ENCODE measurements around the gene CAMKV.
A peak's percentile ranks its signal among the peaks of the same experiment; 100 is the strongest.

The CAMKV gene

DNA sequence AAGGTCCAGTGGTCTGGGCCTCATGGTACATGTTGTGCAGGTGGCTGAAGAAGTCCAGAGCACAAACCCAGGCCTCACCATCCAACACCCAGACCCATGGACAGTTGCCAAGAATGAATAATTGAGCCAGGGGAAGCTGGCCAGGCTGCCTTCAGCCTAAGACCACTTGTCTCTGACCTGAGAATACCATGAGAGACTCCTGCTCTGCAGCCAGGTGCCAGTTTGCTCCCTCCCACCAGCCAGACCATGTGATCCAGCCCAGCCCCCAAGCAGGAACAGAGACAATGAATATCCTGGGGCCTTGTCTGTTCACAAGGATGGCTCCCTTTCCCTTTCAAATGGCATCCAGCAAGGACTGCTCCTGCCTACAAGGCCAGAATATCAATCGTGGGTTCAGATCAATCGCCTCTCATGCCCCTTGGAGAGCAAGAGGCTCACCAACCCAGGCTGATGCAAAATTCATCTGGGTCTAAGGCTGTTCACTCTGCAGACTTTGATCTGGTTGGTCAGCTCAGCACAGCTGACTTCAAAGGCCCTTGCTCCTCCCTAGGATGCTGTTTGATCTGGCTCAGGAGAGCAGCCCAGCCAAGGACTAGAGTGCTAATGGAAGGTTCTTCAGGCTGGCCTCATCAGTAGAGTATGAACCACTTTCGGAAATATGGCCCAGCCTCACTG is 26.7 kb downstream of the CAMKV start:
- in situ Hi-C loops (cut with HindIII; ENCODE audit: low sequenced_read_pairs) = no loop called here
- no peak for DNase-seq (ENCODE audit: low read depth)
- TF ChIP-seq, protein P1, sequence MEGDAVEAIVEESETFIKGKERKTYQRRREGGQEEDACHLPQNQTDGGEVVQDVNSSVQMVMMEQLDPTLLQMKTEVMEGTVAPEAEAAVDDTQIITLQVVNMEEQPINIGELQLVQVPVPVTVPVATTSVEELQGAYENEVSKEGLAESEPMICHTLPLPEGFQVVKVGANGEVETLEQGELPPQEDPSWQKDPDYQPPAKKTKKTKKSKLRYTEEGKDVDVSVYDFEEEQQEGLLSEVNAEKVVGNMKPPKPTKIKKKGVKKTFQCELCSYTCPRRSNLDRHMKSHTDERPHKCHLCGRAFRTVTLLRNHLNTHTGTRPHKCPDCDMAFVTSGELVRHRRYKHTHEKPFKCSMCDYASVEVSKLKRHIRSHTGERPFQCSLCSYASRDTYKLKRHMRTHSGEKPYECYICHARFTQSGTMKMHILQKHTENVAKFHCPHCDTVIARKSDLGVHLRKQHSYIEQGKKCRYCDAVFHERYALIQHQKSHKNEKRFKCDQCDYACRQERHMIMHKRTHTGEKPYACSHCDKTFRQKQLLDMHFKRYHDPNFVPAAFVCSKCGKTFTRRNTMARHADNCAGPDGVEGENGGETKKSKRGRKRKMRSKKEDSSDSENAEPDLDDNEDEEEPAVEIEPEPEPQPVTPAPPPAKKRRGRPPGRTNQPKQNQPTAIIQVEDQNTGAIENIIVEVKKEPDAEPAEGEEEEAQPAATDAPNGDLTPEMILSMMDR (IDR thresholded peaks at IDR 0.05; ENCODE audit: low read depth, low read length, missing control alignments) = no peak
- H3K4me3 ChIP-seq (ENCODE audit: low read depth, low read length) = no peak overlapping the region

DNA sequence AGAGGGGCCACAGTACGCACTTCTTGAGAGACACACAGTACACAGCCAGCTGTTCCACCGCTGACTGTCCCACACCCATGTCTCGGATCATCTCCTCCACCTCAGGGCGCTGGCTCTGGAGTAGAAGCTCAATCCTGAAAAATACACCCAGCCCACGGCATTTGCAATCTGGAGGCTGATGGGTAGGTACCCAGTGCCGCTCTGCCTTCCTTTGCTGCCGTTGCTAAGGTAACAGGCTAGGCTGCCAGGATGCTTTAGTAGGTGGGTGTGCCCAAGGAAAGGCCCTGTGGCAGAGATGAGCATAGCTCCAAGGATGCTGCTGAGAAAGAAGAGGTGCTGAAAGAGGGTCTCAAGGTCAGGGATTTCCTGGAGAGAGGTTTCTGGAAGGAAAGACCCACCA is 27.9 kb downstream of the CAMKV start:
- TF ChIP-seq, protein P1 (IDR thresholded peaks at IDR 0.05; ENCODE audit: low read depth, low read length, missing control alignments) = no peak
- in situ Hi-C loops (cut with HindIII; ENCODE audit: low sequenced_read_pairs) = no loop called here
- DNase-seq (ENCODE audit: low read depth) = no peak
- no peak overlapping the region for H3K4me3 ChIP-seq (ENCODE audit: low read depth, low read length)

DNA sequence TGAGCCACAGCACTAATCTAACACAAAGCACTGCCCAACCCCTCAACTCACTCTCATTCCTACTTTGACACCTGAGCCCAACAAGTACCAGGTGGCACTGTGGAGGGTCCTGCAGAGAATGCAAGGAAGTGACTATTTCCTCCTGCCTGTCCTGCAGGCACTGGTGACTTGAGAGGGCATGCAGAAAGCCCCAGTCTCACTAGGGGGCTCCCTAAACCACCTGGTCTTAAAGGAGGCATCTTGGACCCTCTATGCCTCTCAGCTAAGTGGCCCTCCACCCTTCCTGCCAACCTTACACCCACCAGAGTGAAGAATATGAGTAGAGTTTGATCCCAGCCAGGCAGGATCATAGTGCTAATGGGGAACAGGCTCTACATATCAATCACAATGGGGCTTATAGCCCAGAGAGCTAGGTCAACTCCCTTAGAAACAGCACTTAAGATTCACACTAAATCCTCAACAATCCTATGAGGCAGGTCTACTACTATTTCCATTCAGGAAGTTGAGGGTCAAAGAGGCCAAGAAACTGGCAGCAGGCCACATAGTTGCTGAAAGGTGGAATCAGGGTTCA is 28.5 kb downstream of the CAMKV start:
- no peak overlapping the region for H3K4me3 ChIP-seq (ENCODE audit: low read depth, low read length)
- TF ChIP-seq, protein P1 (IDR thresholded peaks at IDR 0.05; ENCODE audit: low read depth, low read length, missing control alignments) = peak; percentile 52
- no peak for DNase-seq (ENCODE audit: low read depth)
- in situ Hi-C loops (cut with HindIII; ENCODE audit: low sequenced_read_pairs) = no loop called here

DNA sequence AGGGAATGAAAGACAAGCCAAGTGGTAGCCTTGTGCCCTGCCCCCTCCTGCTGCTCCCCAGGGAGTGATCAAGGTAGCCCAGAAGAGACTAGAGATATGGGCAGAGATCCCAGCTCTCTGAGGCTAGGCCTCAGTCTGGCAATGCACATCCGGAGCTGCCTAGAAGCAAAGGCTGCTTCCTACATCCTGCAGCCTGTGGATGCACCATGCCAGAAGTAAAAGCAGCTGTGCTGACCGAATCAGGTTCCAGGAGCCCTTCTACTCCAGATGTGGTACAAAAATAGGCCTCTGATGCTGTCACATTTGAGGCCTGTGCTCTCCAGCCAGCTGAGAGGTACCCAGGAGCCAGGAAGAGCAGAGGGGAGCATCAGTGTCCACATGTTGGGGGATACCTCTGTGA is 29.3 kb downstream of the CAMKV start:
- H3K4me3 ChIP-seq (ENCODE audit: low read depth, low read length) = no peak overlapping the region
- DNase-seq (ENCODE audit: low read depth) = no peak
- TF ChIP-seq, protein P1 (IDR thresholded peaks at IDR 0.05; ENCODE audit: low read depth, low read length, missing control alignments) = no peak
- in situ Hi-C loops (cut with HindIII; ENCODE audit: low sequenced_read_pairs) = no loop called here

DNA sequence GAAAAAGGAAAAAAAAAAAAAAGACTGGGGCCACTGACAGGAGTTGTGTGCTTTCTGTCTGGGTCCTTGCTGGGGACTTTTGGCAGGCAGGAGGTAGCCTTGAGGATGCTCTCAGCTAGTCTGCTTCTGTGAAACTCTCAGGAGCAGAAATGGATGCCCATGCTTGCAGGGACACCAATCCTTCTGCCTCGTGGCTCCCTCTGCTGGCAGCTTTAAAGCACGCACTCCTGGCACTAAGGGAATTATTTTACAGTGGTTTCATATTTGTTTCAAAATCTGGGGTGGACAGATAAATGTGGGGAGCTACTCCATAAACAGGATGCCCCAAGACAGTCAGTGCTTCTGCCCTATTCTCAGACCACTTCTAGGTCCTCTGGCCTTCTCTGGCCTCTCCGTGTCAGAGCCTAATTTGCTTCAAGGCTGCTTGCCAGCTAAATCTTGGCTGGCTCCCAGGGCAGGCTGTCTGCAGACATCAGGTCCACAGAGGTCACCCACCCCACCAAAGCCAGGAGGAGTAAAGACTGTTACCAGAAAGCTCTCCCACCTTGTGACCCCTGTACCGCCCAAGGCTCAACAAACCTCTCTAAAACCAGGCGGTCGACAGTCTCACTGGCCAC is 30.4 kb downstream of the CAMKV start:
- DNase-seq (ENCODE audit: low read depth) = peak; percentile 63
- in situ Hi-C loops (cut with HindIII; ENCODE audit: low sequenced_read_pairs) = no loop called here
- TF ChIP-seq, protein P1 (IDR thresholded peaks at IDR 0.05; ENCODE audit: low read depth, low read length, missing control alignments) = peak; percentile 87
- no peak overlapping the region for H3K4me3 ChIP-seq (ENCODE audit: low read depth, low read length)

DNA sequence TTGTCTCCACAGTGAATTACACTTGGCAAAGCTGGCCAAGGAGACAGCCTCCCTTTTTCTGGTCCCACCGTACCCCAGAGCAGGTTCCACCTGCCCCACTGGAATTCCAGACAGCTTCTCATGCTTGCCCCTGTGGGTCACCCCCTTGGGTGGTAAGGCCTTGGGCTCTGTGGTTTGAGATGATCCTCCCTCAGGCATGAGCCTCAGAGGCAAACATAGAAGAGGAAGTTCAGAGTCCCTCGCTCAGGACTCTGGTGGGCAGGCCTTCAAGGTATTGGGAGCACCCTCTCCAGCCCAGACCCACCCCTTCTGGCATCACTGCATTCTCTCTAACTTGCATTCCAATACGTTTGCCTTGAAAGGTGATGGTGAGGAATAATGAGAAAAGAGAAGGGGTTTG is 38.4 kb downstream of the CAMKV start:
- DNase-seq (ENCODE audit: low read depth) = no peak
- no peak overlapping the region for H3K4me3 ChIP-seq (ENCODE audit: low read depth, low read length)
- TF ChIP-seq, protein P1 (IDR thresholded peaks at IDR 0.05; ENCODE audit: low read depth, low read length, missing control alignments) = no peak
- in situ Hi-C loops (cut with HindIII; ENCODE audit: low sequenced_read_pairs) = no loop called here

All from astrocyte of the cerebellum (primary cell).